ENCODE measurements around the gene GNRH2.
"Not testable (repeated sequence)": the region's sequence is repeated elsewhere in the genome, so short reads cannot be mapped to it uniquely, and the experiment has no call there.

Gene GNRH2

GRCh38 chr20:3073251-3073643 is 29.8 kb downstream of the GNRH2 start:
- not testable (repeated sequence) for ATAC-seq, DNase-seq

DNA sequence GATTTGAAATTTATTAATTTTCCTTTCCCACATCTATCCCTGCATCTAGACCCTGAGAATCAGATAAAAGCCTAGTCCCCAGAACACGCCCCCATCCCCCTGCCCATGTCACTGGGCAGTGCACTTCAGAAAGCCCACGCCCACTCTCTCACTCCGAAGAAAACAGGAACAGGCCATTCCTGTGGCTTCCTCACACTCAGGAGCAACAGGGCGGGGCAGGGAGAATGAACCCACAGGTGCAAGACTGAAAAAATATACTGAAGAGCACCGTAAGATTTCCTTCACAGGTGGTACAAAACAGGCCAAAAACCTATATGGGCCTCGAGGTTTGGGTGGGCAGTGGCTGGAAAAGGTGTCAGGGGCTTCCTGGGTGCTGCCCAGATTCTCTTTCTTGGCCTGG is 31.4 kb downstream of the GNRH2 start:
- no peak for DNase-seq
- no peak for ATAC-seq

- not testable (repeated sequence) for ATAC-seq, DNase-seq
Observed at GRCh38 chr20:3075315-3075714, 31.9 kb downstream of the GNRH2 start.

- ATAC-seq = peak; percentile 45
- DNase-seq = no peak
Observed at GRCh38 chr20:3077618-3078134, 34.3 kb downstream of the GNRH2 start.

DNA sequence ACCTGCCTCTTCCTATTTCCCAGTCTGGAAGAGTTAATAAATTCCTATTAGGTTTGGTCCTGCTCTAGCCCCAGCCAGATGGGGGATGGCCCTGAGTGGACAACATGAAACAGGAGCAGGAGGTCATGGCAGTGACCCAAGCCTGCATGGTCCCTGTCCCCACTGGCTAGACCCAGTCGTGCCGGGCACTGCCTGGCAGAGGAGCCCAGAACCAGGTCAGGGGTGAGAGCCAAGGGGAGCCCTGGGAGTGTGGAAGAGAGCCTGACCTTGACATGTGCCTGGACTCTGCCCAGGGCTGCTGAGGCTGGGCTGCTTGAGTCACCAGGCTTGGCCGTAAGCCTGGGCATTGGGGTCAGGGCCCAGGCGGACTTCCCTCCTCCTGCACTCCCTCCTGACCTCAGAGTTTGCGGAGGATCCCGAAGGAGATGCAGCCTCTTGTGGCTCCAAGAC is 37.5 kb downstream of the GNRH2 start:
- ATAC-seq (no peak), DNase-seq (no peak)

DNA sequence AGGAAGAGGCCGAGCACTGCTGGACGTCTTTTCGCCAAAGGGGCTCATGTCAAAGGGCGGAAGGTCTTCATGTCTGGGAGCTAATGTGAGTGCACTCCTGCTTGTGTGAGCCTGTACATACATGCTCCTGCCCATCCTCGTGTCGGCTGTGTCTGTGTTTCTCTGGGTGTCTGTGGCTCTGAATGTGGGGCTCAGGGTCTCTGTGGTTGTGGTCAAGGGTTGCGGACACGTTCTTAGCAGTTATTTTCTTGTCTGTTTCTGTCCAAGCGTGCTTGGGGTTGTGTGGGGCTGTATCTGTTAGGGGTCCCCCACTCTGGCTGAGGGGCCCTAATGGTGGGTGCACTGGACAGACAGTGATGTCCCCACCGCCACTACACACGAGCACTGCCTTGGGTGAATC is 38.2 kb downstream of the GNRH2 start:
- DNase-seq (no peak), ATAC-seq (no peak)

DNA sequence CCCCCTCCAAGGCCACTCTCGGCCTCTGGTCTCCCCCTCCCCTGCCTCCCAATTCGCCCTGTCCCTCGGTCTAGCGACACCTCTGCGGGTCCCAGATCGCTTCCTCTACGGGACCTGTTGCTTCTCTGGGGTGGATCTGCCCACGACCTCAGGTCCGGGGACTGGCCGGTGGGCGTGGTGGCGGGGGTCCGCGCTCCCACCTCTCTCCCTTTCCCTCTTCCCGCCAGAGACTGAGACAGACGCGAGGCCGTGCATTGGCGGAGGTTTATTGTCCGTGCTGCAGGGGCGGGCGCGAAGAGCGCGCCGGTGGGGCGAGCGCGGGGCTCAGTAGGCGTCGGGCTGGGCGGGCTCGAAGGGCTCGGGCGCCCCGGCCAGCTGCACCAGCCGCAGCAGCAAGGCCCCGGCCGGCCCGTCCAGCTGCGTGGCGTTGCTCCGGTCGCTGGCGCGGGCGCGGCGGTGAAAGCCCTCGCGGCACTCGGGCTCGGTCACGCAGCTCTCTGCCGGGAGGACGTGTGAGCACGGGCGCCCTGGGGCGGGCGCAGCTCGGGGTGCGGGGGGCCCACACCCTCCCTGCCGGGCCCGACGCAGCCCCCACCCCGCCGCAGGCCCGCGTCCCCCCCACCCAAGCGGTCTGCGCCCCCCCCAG is 39.0 kb downstream of the GNRH2 start:
- ATAC-seq (peak; percentile 9), DNase-seq (no peak)

DNA sequence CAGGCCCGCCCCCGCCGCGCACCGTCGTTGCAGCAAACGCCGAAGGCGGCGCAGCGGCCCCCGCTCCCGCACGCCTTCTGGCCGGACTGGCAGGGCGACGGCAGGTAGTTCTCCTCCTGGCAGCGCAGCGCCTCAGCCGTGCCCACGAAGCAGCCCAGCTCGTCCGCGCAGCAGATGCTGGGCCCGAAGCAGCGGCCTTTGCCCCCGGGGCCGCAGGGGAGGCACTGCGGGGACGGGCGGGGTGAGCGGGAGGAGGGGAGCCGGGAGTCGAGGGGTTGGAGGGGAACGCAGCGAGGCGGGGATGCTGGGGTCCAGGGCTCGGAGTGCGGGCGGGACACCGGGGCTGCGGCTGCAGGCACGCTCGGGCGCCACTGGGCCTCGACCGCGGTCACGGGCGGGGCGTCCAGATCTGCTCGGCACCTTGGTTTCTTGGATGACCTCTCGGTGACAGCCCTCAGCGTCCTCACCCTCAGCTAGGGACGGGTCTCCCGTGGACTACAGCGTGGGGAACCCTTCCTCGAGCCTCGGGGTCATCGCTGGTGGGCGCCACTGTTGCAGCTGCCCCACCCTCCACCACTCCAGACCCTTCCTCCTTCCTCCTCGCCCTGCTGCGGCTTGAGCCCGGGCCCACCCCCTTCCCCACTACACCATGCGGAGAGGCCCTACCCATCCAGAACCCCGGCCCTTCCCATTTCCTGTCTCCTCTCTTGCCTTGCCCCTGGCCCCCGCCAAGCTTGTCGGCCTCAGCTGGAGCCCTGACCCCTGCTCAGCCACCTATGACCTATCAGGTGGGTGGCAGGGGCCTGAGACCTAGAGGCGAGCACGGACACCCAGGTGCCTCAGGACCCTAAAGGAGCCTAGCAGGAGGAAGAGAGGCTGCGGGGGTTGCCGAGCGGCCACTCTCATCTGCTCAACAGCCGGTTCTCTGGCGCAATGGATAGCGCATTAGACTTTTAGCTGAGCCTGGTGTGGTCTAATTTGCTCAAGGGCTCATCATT is 39.8 kb downstream of the GNRH2 start:
- DNase-seq = no peak
- peak; percentile 9 for ATAC-seq

DNA sequence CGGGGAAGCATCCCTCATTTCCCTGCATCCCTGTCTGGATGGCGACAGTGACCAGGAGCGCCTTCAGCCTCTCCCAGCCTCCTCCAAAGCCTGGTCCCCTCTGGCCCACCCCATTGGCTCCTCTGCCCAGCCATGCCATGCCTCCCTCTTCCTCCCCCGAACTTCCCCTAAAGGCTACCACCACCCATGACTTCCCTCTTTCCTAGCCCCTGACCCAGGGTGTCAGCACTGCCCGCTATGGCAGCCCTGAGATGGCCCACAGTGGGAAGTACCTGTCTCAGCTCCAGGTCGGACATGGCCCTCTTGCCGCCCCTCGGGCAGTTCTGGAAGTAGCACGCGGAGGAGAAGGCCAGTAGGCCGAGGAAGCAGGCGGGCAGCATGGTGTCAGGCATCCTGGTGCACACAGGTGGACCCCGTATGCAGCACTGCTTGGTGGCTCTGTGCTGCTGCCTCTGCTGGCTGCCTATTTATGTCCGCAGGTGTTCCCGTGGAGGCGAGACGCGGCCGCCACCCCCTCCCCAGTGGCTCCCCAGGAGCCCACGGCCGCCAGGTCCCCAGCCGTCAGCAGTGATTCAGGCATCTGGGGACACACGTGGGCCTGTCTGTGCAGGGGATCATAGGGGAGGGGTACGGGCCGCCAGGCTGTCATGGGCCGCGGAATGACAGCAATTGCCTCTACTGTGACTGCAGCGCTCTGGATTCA is 41.0 kb downstream of the GNRH2 start, which contains the start of gene AVP:
Gene AVP (minus strand): TSS at position 442 of the 703 bp plus-strand sequence. CDS start 50 bp downstream, at position 392.
- DNase-seq = no peak

DNA sequence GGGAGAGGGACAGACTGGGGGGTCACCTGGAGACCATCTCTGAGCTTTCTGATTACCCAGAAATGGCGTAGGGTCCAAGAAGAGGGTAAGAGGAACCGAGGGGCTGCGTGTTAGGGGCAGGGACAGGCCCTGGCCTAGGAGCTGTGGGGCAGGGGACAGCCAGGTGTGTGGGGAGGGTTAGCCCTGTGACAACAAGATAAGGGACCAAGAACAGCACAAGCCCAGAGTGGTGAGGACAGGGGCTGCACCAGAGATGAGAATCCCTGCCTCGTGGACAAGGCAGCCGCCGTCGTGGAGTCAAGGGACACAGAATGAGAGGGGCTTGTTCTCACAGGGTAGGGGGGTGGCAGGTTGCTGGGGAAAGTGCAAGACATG is 41.6 kb downstream of the GNRH2 start:
- ATAC-seq (no peak), DNase-seq (no peak)

More for the DNA sequence above, 41.0 kb downstream of the GNRH2 start, which contains the start of gene AVP:
- peak; percentile 12 for ATAC-seq

DNA sequence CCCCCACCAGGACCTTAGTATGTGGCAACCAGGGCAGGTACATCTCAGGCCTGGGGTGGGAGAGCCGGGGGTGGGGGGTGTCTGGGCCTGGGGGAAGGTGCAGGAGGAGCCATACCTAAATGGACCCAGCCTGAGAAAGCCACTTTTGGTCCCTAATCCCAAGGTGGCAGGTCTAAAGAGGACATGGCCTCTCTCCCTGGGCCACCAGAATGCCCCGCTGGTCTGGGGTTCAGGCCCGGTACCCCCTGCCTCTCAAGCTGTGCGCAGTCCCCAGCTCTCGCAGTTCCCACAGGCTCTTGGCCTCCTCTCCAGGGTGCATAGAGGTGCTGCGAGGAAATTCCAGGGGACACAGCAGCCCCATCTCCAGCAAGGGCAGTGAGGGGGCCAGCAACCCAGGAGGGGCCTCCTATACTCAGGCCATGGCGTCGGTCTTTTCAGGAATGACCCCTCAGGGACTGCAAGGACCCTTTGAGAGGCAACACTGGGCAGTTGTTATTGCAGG is 42.2 kb downstream of the GNRH2 start:
- ATAC-seq (no peak), DNase-seq (no peak)

DNA sequence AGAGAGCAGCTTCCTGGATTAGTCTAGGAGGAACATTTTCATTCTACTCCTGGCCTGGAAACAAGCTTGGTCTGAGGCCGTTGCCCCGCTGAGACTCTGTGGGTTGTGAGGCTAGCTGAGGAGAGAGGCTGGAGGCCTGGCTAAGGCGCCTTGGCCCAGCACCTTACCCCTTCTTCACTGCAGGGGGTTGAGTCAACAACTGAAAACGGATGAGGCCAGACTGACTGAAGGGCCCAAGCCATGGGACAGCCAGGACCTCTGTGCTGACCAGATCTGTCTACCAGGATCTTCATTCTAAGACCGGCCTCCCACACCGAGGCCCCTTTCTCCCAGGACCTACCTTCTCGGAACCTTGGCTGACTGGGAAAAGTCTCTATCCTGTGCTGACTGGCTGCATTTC is 44.6 kb downstream of the GNRH2 start:
- ATAC-seq (no peak), DNase-seq (no peak)

GRCh38 chr20:3090565-3090964 is 47.1 kb downstream of the GNRH2 start:
- DNase-seq = no peak
- no peak for ATAC-seq

DNA sequence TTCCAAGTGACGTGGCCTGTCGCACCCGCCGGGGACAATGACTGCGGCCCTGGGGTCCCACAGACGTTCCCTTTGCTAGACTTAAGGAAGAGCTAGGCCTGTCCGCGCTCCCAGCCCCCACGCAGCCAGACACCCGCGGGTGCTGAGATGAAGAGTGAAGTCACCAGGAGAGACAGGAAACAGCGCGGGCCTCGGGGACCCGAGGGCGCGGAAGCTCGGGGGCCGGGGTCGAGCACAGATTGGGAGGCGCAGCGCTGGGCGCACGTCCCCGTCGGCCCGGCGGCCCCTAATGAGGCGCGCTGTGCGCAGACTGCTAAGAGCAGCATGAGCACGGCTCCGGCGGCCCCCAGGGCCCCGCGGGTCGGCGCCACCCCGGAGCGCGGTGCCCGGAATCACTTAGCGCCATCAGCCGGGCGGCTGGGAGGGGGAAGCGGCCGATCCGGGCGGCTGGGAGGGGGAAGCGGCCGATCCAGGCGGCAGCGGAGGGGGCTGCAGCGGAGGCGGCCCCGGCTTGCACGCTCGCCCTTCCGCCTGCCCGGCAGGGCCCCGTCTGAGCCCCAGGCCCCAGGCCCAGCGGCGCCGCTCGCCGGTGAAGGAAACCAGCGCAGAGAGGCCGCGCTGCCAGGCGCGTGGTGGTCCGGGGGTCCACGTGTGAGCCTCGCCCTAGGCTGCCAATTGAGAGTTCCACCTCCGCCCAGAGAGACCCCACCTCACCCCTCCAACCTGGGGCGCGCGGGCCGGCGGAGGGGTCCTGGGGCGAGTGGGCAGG is 49.4 kb downstream of the GNRH2 start:
- ATAC-seq (peak; percentile 67), DNase-seq (peak; percentile 57)

DNA sequence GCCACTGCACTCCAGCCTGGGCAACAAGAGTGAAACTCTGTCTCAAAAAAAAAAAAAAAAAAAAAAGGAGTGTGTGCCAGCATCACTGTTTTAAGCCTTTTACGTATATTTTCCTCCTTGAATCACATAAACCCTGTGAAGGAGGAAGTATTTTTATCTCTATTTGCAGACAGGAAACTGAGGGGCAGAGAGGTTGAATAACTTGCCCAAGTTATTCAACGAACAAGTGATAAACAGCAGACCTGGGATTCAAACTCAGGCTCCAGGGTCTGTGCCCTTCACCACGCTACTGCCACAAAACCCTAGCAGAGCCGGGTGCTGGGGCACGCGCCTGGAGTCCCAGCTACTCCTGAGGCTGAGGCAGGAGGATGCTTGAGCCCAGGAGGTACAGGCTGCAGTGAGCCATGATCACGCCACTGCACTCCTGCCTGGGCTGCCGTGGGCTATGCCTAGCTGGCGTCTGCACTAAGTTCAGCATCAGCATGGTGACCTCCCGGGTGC is 50.5 kb downstream of the GNRH2 start:
- DNase-seq (peak; percentile 21), ATAC-seq (peak; percentile 26)

DNA sequence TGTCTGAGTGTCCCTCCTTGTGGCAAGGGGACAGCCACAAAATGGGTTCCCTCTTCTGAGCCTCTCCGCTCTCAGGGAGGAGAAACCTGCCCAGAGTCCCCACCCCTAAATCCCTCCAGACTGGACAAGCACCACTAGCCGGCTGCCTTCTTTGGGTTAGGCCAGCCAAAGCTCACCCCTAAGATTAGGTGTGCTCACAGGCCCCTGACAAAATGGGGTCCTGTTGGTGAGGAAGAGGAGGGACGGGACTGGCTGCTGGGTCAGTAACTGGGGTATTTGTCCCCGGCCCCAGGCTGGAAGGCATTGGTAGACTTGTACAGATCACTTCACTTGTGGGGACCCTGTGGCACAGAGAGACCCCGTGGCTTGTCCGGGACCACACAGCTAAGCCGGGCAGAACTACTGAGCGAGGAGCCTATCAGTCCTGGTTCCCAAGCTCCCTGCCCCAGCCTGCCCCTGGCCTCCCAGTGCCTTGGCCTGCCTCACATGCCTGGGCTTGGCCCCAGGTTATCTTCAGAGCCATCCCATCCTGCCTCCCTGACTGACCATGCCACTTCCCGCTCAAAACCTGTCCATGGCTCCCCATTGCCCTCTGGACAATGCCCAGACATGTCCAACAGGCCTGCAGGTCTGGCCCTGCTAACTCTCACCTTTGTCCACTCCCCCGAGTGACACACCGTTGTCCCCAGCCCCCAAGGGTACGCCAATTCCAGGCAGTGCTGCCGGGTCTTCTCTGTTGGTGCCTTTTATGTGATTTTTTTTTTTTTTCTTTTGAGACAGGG is 51.6 kb downstream of the GNRH2 start:
- no peak for ATAC-seq
- DNase-seq = no peak

All from stimulated activated naive CD8-positive, alpha-beta T cell treated with anti-CD3 and anti-CD28 coated beads, Interleukin-15, Interleukin-2, amounts not matched to agents 100 U/mL and 50 U/mL, for 24 hours (primary cell).